SK-N-MC (cell line): Measurements from ENCODE around the gene TPM4.

Experiments
- EZH2 ChIP-seq: fragments of 200-600 bp; sonication (generic); IDR thresholded peaks from one replicate; pipeline ENCODE4 v1.6.1; 2017; ENCODE audit warnings: antibody characterized with exemption
- FOXP2 ChIP-seq: optimal IDR thresholded peaks from 2 replicates; pipeline ENCODE3; 2011; ENCODE audit warnings: mild to moderate bottlenecking, moderate library complexity; ENCODE audit not compliant: insufficient read depth; ENCODE audit errors: extremely low read length, control extremely low read depth
- POLR2AphosphoS5 ChIP-seq: IDR thresholded peaks from 2 replicates; pipeline ENCODE4 v1.6.1; 2012; ENCODE audit warnings: mild to moderate bottlenecking, low read depth, low read length, borderline replicate concordance

GRCh38 chr19:16066611-16067104 is 9.6 kb upstream of the TPM4 start:
- no peak for TF ChIP-seq POLR2AphosphoS5
- TF ChIP-seq EZH2, result no peak
- no peak for TF ChIP-seq FOXP2
